SK-N-SH treated with all-trans-retinoic acid at 6 μM for 48 hours (cell line): ENCODE measurements around the gene KLK4.

Experiments
- CSDC2 ChIP-seq: fragments of 250-450 bp; sonication (Bioruptor Pico); IDR thresholded peaks from 2 replicates; pipeline ENCODE4 v1.5.0; 2020; ENCODE audit warnings: mild to moderate bottlenecking, moderate library complexity
- ESRRG ChIP-seq: fragments of 250-450 bp; sonication (Bioruptor Pico); IDR thresholded peaks from 2 replicates; pipeline ENCODE4 v1.6.1; 2021; ENCODE audit warnings: mild to moderate bottlenecking
- ISL1 ChIP-seq: fragments of 250-450 bp; sonication (Bioruptor Pico); IDR thresholded peaks from 2 replicates; pipeline ENCODE4 v2.1.2; 2022; ENCODE audit warnings: mild to moderate bottlenecking, moderate library complexity
- OSR1 ChIP-seq: fragments of 250-450 bp; sonication (Bioruptor Pico); IDR thresholded peaks from 2 replicates; pipeline ENCODE4 v1.8.0; 2022; ENCODE audit warnings: moderate library complexity, mild to moderate bottlenecking, inconsistent platforms
- PATZ1 ChIP-seq: fragments of 250-450 bp; sonication (Bioruptor Pico); IDR thresholded peaks from 2 replicates; pipeline ENCODE4 v1.8.0; 2020; ENCODE audit warnings: mild to moderate bottlenecking, moderate library complexity, borderline replicate concordance
- POU6F1 ChIP-seq: fragments of 250-450 bp; sonication (Bioruptor Pico); IDR thresholded peaks from 2 replicates; pipeline ENCODE4 v1.8.0; 2021; ENCODE audit warnings: low read depth, mild to moderate bottlenecking, moderate library complexity, borderline replicate concordance
- RARB ChIP-seq: fragments of 250-450 bp; sonication (Bioruptor Pico); IDR thresholded peaks from 2 replicates; pipeline ENCODE4 v1.8.0; 2021; ENCODE audit warnings: mild to moderate bottlenecking, moderate library complexity
- SNAI2 ChIP-seq: fragments of 250-450 bp; sonication (Bioruptor Pico); IDR thresholded peaks from 2 replicates; pipeline ENCODE4 v1.5.0; 2020; ENCODE audit warnings: mild to moderate bottlenecking, moderate library complexity
- TCF4 ChIP-seq: fragments of 250-450 bp; sonication (Bioruptor Pico); IDR thresholded peaks from 2 replicates; pipeline ENCODE4 v1.8.0; 2021; ENCODE audit warnings: mild to moderate bottlenecking, moderate library complexity, borderline replicate concordance
- ZFP3 ChIP-seq: fragments of 250-450 bp; sonication (Bioruptor Pico); IDR thresholded peaks from 2 replicates; pipeline ENCODE4 v1.5.0; 2020; ENCODE audit warnings: mild to moderate bottlenecking, moderate library complexity
- ZNF565 ChIP-seq: fragments of 450-650 bp; formaldehyde crosslinking; conservative IDR thresholded peaks from 2 replicates; pipeline ENCODE4 v1.5.0; 2020; ENCODE audit warnings: low read depth, mild to moderate bottlenecking, moderate library complexity
- ZNF8 ChIP-seq: fragments of 450-650 bp; formaldehyde crosslinking; IDR thresholded peaks from 2 replicates; pipeline ENCODE4 v1.5.0; 2020; ENCODE audit warnings: mild to moderate bottlenecking, moderate library complexity
- TF ChIP-seq, protein P1 (sequence below): fragments of 250-450 bp; sonication (Bioruptor Pico); IDR thresholded peaks from 2 replicates; pipeline ENCODE4 v1.5.1; 2020; ENCODE audit warnings: low read depth, mild to moderate bottlenecking, moderate library complexity
- TF ChIP-seq, protein P2 (sequence below): fragments of 250-450 bp; sonication (Bioruptor Pico); IDR thresholded peaks from 2 replicates; pipeline ENCODE4 v1.5.1; 2021; ENCODE audit warnings: mild to moderate bottlenecking, moderate library complexity

GRCh38 chr19:50910722-50911121 is 473 bp downstream of the KLK4 start:
- TF ChIP-seq SNAI2 (CRISPR knock-in tag) (no peak), ESRRG (no peak), PATZ1 (CRISPR knock-in tag) (no peak), ZFP3 (CRISPR knock-in tag) (no peak), RARB (no peak), TCF4 (no peak), ZNF8 (CRISPR knock-in tag) (no peak), ZNF565 (CRISPR knock-in tag) (no peak), CSDC2 (CRISPR knock-in tag) (no peak), ISL1 (CRISPR knock-in tag) (no peak), POU6F1 (CRISPR knock-in tag) (no peak), OSR1 (no peak)
- TF ChIP-seq, protein P1, sequence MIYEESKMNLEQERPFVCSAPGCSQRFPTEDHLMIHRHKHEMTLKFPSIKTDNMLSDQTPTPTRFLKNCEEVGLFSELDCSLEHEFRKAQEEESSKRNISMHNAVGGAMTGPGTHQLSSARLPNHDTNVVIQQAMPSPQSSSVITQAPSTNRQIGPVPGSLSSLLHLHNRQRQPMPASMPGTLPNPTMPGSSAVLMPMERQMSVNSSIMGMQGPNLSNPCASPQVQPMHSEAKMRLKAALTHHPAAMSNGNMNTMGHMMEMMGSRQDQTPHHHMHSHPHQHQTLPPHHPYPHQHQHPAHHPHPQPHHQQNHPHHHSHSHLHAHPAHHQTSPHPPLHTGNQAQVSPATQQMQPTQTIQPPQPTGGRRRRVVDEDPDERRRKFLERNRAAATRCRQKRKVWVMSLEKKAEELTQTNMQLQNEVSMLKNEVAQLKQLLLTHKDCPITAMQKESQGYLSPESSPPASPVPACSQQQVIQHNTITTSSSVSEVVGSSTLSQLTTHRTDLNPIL (CRISPR knock-in tag), result no peak
- TF ChIP-seq, protein P2, sequence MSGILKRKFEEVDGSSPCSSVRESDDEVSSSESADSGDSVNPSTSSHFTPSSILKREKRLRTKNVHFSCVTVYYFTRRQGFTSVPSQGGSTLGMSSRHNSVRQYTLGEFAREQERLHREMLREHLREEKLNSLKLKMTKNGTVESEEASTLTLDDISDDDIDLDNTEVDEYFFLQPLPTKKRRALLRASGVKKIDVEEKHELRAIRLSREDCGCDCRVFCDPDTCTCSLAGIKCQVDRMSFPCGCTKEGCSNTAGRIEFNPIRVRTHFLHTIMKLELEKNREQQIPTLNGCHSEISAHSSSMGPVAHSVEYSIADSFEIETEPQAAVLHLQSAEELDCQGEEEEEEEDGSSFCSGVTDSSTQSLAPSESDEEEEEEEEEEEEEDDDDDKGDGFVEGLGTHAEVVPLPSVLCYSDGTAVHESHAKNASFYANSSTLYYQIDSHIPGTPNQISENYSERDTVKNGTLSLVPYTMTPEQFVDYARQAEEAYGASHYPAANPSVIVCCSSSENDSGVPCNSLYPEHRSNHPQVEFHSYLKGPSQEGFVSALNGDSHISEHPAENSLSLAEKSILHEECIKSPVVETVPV (CRISPR knock-in tag), result no peak
